Mucosa of descending colon (tissue), 3 donors: ENCODE measurements around the gene ENAH. TPM values are rescaled to one million over a fixed set of nuclear protein-coding genes. Genes with fewer than 3 reads are reported as not detected.

Source experiments
- ATAC-seq: fragments of 200-7000 bp; cut with Tn5 transposase; one replicate; pipeline ENCODE4 v1.9.1; 2020; ENCODE audit warnings: mild to moderate bottlenecking, moderate library complexity
- DNase-seq, 3 donors: peaks; one replicate each; pipeline ENCODE4 v3.0.0-alpha.2; 2020
- H3K36me3 ChIP-seq: fragments of 200-600 bp; one replicate; pipeline ENCODE4 v1.8.0; 2021; ENCODE audit warnings: low read depth, mild to moderate bottlenecking
- H3K4me1 ChIP-seq: fragments of 200-600 bp; one replicate; pipeline ENCODE4 v1.8.0; 2021; ENCODE audit warnings: low read depth, mild to moderate bottlenecking
- H3K4me3 ChIP-seq: fragments of 200-600 bp; one replicate; pipeline ENCODE4 v1.8.0; 2021; ENCODE audit warnings: mild to moderate bottlenecking
- H3K9me3 ChIP-seq: fragments of 200-600 bp; one replicate; pipeline ENCODE4 v1.8.0; 2021; ENCODE audit warnings: mild to moderate bottlenecking
- intact Hi-C, 2 donors: fragments of 100-400 bp; cut with DNase I in 1 of 2; cut with micrococcal nuclease in 1 of 2; formaldehyde crosslinking; loops; one replicate each; pipeline versions ENCODE4 v1.11.0 to v1.11.1; 2022; cut with DNase I, micrococcal nuclease
- total RNA-seq, 3 donors: library from RNA; stranded (reverse); fragmentation: NEBNext Ultra II Directional in 2 of 3; extraction: Animal tissue kit (Norgen Biotek cat#: 25700) in 2 of 3; gene quantifications; one replicate each; pipeline versions ENCODE4 v1.2.1 to v1.2.4, GENCODE V29; 2021 to 2023
- TF ChIP-seq, protein P1 (sequence below): fragments of 200-600 bp; IDR thresholded peaks from one replicate; pipeline ENCODE4 v1.8.0; 2022; ENCODE audit warnings: antibody characterized with exemption, mild to moderate bottlenecking
- donor health status: DM: no; HTN: no; CAD: no; lungs with moderate emphysema.
- donor health status: DM: no; HTN: no; CAD: no.
- donor health status: DM: no; HTN: yes; CAD: no.

ENAH gene
- total RNA-seq, 3 donors from 2014 or later: 17.6 to 130 (median 41.3) TPM

DNA sequence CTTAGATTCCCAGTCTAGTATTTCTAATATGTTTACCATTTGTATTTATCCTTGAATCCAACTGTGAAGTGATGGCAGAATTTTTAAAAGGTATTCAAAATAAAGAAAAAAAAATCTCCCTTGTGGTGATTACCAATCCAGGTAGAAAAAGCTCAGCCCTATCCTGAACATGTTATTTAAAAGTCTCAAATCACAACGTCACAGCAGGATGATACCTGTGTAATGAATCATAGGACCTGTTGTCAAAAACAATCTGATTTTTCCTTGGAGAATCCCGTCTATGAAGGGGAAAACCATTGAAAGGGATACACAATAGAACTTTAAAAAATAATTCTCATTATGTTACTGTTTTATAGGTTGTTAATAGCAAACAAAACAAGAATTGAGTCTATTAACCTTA lies 148.1 kb downstream of the ENAH start:
- TF ChIP-seq, protein P1, sequence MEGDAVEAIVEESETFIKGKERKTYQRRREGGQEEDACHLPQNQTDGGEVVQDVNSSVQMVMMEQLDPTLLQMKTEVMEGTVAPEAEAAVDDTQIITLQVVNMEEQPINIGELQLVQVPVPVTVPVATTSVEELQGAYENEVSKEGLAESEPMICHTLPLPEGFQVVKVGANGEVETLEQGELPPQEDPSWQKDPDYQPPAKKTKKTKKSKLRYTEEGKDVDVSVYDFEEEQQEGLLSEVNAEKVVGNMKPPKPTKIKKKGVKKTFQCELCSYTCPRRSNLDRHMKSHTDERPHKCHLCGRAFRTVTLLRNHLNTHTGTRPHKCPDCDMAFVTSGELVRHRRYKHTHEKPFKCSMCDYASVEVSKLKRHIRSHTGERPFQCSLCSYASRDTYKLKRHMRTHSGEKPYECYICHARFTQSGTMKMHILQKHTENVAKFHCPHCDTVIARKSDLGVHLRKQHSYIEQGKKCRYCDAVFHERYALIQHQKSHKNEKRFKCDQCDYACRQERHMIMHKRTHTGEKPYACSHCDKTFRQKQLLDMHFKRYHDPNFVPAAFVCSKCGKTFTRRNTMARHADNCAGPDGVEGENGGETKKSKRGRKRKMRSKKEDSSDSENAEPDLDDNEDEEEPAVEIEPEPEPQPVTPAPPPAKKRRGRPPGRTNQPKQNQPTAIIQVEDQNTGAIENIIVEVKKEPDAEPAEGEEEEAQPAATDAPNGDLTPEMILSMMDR: no peak
- Histone ChIP-seq H3K4me3 (no peak overlapping the region), H3K9me3 (no peaks in the 10 kb centered on the region), H3K4me1 (peaks cover 5% of the 10 kb centered on the region), H3K36me3 (no peaks in the 10 kb centered on the region)
- DNase-seq: no peak
- ATAC-seq: no peak
- intact Hi-C loops: no loop called here

DNA sequence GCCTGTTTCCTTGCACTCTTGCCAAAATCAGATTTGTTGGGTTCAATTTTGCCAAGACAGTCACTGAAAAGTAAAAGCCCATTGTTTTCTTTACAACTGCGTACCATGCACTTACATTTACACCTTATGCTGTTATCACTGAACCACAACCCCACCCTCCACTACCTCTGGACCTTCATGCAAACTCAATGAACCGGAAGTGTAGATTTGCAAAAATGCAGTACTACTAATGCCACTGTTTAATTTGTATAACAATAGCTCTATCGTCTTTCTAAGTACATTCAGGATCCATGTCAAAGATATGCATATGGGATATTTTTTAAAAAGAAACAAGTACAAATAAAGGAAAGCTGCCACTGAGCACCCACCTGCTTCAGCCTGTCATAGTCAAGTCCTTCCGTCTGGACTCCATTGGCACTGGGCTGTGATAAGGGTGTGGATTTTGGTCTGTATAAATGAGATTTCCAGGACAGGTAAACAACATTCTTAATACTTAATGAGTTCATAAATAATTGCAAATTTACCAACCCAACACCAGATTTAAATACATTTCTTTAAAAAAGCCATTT lies 152.2 kb downstream of the ENAH start:
- Histone ChIP-seq H3K4me1 (peaks cover 5% of the 10 kb centered on the region), H3K9me3 (no peaks in the 10 kb centered on the region), H3K36me3 (no peaks in the 10 kb centered on the region), H3K4me3 (no peak overlapping the region)
- intact Hi-C loops: no loop called here
- DNase-seq (peak in 1 of 3 donors; percentile 57), ATAC-seq (peak; percentile 99)
- TF ChIP-seq, protein P1: no peak

DNA sequence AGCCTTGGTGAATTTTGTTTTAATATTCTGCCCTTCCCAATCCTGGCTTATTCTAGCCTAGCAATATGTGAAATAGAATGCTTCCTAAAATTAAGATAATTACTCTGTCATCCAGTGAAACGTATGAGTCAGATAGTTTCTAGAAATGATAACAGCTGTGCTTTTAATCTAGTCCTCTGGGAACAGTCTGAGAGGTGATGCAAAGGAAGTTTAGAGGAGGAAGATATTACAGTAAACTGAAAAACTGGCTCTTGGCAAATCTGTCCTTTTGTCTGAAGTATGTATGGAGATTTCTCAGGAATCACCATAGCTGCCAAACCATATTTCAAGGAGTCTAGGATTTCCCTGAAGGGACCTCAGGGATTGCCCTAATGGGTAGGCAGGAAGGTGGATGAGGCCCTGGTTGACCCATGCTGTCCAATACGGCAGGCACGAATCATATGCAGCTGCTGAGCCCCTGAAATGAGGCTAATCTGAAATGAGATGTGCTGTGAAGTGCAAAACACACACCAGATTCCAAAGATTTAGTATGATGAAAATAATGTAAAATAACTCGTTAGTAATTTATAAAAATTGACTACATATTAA lies 154.3 kb downstream of the ENAH start:
- ATAC-seq: no peak
- no peak for DNase-seq
- Histone ChIP-seq H3K4me3 (no peak overlapping the region), H3K36me3 (no peaks in the 10 kb centered on the region), H3K9me3 (no peaks in the 10 kb centered on the region), H3K4me1 (peaks cover 5% of the 10 kb centered on the region)
- intact Hi-C loops: no loop called here
- TF ChIP-seq, protein P1: no peak

DNA sequence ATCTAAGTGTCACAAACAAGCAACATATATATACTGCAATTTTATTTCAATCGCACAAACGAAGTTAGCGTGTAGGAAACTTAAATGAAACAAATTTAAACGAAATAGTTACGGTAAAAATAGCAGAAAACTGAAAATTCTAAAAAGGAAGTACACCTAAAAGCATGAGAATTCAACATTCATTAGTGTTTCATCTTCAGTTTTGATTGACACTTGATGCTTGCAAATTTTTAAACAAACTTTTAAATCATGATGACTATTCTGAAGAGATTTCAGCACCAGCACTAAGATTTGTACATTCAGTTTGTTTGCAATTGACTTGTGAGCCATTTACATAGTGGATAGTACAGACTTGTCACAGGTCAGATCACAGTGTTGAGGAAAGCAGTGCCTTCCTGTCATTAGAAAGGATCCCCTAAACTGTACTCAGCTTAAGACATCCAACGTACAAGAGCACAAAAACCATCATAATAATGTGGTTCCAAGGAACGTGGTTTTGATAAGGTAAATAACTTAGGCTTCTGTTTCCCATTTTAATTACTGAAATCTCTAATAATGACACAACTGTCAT lies 158.0 kb downstream of the ENAH start:
- intact Hi-C loops: no loop called here
- H3K4me3 ChIP-seq: no peak overlapping the region
- ATAC-seq (no peak), DNase-seq (no peak)
- TF ChIP-seq, protein P1: no peak
- H3K36me3 ChIP-seq: no peaks in the 10 kb centered on the region
- no peaks in the 10 kb centered on the region for H3K9me3 ChIP-seq
- no peaks in the 10 kb centered on the region for H3K4me1 ChIP-seq

DNA sequence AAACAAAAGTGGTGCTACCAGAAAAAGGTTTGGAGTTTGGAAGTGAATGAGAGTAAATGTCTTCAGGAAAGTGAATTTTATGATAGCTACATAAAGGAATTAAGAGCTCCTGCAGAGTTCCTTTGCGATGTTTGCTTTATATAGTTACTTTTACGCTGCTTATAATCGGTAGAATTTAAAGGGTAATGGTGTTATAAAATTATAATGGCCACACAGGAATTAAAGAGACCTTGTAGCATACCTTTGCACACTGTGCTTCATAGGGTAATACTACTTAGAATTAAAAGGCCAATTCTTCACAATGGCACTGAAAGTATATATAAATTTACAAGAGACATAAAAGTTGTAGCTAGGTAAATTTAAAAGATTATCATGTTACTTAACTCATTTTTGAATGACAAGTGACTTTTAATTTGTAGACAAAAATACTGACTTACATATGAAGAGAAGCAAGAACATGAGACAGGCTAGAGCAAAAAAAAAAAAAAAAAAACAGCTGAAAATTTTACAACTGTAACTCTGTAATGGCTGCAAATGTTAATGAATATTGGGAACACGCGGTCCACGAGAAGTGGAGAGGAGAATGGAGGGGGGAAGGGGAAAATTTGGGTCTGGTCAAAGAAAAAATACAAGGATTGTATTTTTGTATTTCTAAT lies 159.2 kb downstream of the ENAH start:
- DNase-seq (no peak), ATAC-seq (peak; percentile 17)
- H3K9me3 ChIP-seq: no peaks in the 10 kb centered on the region
- H3K4me1 ChIP-seq: no peaks in the 10 kb centered on the region
- intact Hi-C loops: no loop called here
- no peaks in the 10 kb centered on the region for H3K36me3 ChIP-seq
- TF ChIP-seq, protein P1: no peak
- H3K4me3 ChIP-seq: no peak overlapping the region
